Smooth muscle cell (in vitro differentiated cells): ENCODE results near the gene FBXO33. TPM values are rescaled to one million over a fixed set of nuclear protein-coding genes. Genes with fewer than 3 reads are reported as not detected.

Experiments
- DNase-seq: peaks from one replicate; lab custom pipeline; 2025; ENCODE audit not compliant: unreplicated experiment; lab: John Stamatoyannopoulos, UW
- H2AFZ ChIP-seq: fragments of 200-600 bp; sonication (generic); 2 replicates; pipeline ENCODE4 v1.6.0; 2016; ENCODE audit warnings: antibody characterized with exemption, low read depth, mild to moderate bottlenecking
- H3F3A ChIP-seq: fragments of 200-600 bp; sonication (generic); 2 replicates; pipeline ENCODE4 v1.6.0; 2017; ENCODE audit warnings: antibody characterized with exemption, low read depth
- H3K27ac ChIP-seq: fragments of 200-600 bp; sonication (generic); 2 replicates; pipeline ENCODE4 v1.5.1; 2016; ENCODE audit warnings: low read depth, mild to moderate bottlenecking
- H3K27me3 ChIP-seq: fragments of 200-600 bp; sonication (generic); 2 replicates; pipeline ENCODE4 v1.6.1; 2016; ENCODE audit warnings: low read depth, mild to moderate bottlenecking
- H3K36me3 ChIP-seq: fragments of 200-600 bp; sonication (generic); 2 replicates; pipeline ENCODE4 v1.5.1; 2016; ENCODE audit warnings: low read depth
- H3K4me1 ChIP-seq: fragments of 200-600 bp; sonication (generic); 2 replicates; pipeline ENCODE4 v1.5.1; 2016; ENCODE audit warnings: low read depth
- H3K4me2 ChIP-seq: fragments of 200-600 bp; sonication (generic); 2 replicates; pipeline ENCODE4 v1.6.0; 2016; ENCODE audit warnings: mild to moderate bottlenecking
- H3K4me3 ChIP-seq: fragments of 200-600 bp; sonication (generic); 2 replicates; pipeline ENCODE4 v1.5.1; 2016; ENCODE audit warnings: mild to moderate bottlenecking
- H3K79me2 ChIP-seq: fragments of 200-600 bp; sonication (generic); 2 replicates; pipeline ENCODE4 v1.6.0; 2016; ENCODE audit warnings: low read depth, mild to moderate bottlenecking
- H3K9ac ChIP-seq: fragments of 200-600 bp; sonication (generic); 2 replicates; pipeline ENCODE4 v1.6.0; 2016; ENCODE audit warnings: low read depth
- H3K9me3 ChIP-seq: fragments of 200-600 bp; sonication (generic); replicated peaks from 2 replicates; pipeline ENCODE4 v1.5.1; 2016; ENCODE audit warnings: low read depth
- H4K20me1 ChIP-seq: fragments of 200-600 bp; sonication (generic); 2 replicates; pipeline ENCODE4 v1.6.0; 2016; ENCODE audit warnings: low read depth
- WGBS: methylation state at CpG from one replicate; pipeline ENCODE4 v1.1.7; 2016; ENCODE audit warnings: low lambda C conversion rate; 5-methylcytosine and 5-hydroxymethylcytosine counted together
- polyA plus RNA-seq: library from polyadenylated mRNA; unstranded; fragments of >200 nt; fragmentation: Nextera tagmentation; extraction: Ambion mirVana; gene quantifications from 2 replicates; pipeline ENCODE4 v1.2.1, GENCODE V29; 2016
- total RNA-seq: library from RNA; depleted of rRNA; stranded (reverse); fragments of >200 nt; gene quantifications from 2 replicates; pipeline ENCODE4 v1.2.3, GENCODE V29; 2014
- TF ChIP-seq, protein P1 (sequence below): fragments of 200-600 bp; sonication (generic); IDR thresholded peaks from 2 replicates; pipeline ENCODE4 v1.5.1; 2017; ENCODE audit warnings: borderline replicate concordance, mild to moderate bottlenecking, antibody characterized with exemption; ENCODE audit not compliant: insufficient read depth, poor library complexity, severe bottlenecking

Gene FBXO33
- total and polyA plus RNA-seq, 2 experiments from 2014 or later, result 9.2 to 15.4 TPM

DNA sequence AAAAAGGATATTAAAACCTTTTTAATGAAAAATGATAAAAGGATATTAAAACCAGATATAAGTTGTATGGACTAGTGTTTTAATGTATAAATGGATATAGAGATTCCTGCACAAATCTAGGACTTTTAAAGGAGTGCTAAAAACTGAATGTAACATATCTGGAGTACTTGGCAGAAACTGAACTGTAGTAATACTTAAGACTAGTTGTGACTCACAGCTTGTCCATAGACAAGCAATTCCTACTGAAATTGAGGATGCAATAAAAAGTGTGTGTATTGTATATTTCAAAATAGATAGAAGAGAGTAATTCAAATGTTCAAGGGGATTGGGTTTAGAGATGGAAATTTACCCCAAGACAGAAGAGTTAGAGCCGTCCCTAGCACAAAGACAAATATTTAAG lies 59.6 kb downstream of the FBXO33 start:
- no peak overlapping the region for H2AFZ ChIP-seq
- H3K27me3 ChIP-seq, result no peaks in the 10 kb centered on the region
- H3K9ac ChIP-seq, result no peak overlapping the region
- no peak overlapping the region for H3K4me2 ChIP-seq
- H3K4me3 ChIP-seq, result no peak overlapping the region
- peaks cover 29% of the 10 kb centered on the region for H3K4me1 ChIP-seq
- H3K9me3 ChIP-seq, result no peaks in the 10 kb centered on the region
- 92% methylated on average over 1 of the region's 1 CpG for WGBS
- H3K79me2 ChIP-seq, result no peaks in the 10 kb centered on the region
- TF ChIP-seq, protein P1, sequence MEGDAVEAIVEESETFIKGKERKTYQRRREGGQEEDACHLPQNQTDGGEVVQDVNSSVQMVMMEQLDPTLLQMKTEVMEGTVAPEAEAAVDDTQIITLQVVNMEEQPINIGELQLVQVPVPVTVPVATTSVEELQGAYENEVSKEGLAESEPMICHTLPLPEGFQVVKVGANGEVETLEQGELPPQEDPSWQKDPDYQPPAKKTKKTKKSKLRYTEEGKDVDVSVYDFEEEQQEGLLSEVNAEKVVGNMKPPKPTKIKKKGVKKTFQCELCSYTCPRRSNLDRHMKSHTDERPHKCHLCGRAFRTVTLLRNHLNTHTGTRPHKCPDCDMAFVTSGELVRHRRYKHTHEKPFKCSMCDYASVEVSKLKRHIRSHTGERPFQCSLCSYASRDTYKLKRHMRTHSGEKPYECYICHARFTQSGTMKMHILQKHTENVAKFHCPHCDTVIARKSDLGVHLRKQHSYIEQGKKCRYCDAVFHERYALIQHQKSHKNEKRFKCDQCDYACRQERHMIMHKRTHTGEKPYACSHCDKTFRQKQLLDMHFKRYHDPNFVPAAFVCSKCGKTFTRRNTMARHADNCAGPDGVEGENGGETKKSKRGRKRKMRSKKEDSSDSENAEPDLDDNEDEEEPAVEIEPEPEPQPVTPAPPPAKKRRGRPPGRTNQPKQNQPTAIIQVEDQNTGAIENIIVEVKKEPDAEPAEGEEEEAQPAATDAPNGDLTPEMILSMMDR, result no peak
- no peaks in the 10 kb centered on the region for H3K36me3 ChIP-seq
- peaks cover 4% of the 10 kb centered on the region for H4K20me1 ChIP-seq
- no peak for DNase-seq
- H3K27ac ChIP-seq, result no peak overlapping the region
- no peaks in the 10 kb centered on the region for H3F3A ChIP-seq

DNA sequence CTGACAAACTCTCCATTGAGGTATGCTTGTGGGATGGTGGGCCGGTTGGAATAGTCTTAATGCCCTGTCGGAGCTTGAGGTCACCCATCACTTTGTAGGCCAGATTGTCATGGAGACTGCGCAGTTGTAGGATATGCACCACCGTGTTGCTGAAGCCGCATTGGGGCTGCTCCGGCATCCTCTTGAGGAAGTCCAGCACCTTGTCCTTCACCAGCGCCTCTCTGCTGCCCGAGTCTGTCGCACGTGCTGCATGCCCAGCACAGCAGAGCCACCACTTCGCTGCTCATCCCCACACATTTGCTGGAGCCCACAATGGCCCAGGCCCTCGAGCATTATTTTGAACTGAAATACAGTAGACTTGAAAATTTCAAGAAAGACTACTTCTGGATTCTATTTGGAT lies 61.8 kb downstream of the FBXO33 start:
- Histone ChIP-seq H3K4me2 (no peak overlapping the region), H3K9ac (no peak overlapping the region), H3K79me2 (peaks cover 4% of the 10 kb centered on the region), H2AFZ (no peak overlapping the region), H3K36me3 (no peaks in the 10 kb centered on the region), H3K4me1 (peaks cover 19% of the 10 kb centered on the region), H4K20me1 (peaks cover 4% of the 10 kb centered on the region), H3K4me3 (no peak overlapping the region), H3K9me3 (no peaks in the 10 kb centered on the region), H3K27ac (no peak overlapping the region), H3F3A (no peaks in the 10 kb centered on the region), H3K27me3 (no peaks in the 10 kb centered on the region)
- no peak for DNase-seq
- TF ChIP-seq, protein P1, result no peak
- WGBS, result 96% methylated on average over 12 of the region's 12 CpGs

DNA sequence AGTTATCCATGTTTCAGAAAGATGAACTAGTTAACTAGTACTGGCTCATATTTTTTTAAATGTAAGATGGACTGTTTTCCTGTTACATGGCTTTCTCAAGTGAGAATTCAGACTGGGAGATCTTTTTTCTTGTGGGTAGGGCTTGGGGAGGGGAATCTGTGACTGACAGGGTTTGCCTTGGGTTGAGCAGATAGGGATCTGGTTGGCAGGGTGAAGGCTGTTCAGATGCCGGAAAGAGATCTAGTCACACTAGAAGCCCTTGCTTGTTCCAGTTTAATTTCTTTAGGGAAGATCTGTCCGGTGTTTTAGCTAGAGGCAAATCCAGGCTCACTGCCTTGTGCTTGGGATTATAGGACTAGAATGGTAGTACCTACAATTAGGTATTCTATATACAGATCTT lies 63.2 kb downstream of the FBXO33 start:
- no peaks in the 10 kb centered on the region for H3F3A ChIP-seq
- no peak overlapping the region for H3K9ac ChIP-seq
- no peak overlapping the region for H2AFZ ChIP-seq
- no peak for DNase-seq
- no peaks in the 10 kb centered on the region for H3K9me3 ChIP-seq
- no peak overlapping the region for H3K27ac ChIP-seq
- H3K79me2 ChIP-seq, result peaks cover 8% of the 10 kb centered on the region
- WGBS, result 68% methylated on average over 2 of the region's 2 CpGs
- no peak overlapping the region for H3K4me3 ChIP-seq
- peaks cover 4% of the 10 kb centered on the region for H3K36me3 ChIP-seq
- TF ChIP-seq, protein P1, result no peak
- H3K4me1 ChIP-seq, result peaks cover 19% of the 10 kb centered on the region
- H4K20me1 ChIP-seq, result peaks cover 4% of the 10 kb centered on the region
- no peak overlapping the region for H3K4me2 ChIP-seq
- H3K27me3 ChIP-seq, result no peaks in the 10 kb centered on the region

DNA sequence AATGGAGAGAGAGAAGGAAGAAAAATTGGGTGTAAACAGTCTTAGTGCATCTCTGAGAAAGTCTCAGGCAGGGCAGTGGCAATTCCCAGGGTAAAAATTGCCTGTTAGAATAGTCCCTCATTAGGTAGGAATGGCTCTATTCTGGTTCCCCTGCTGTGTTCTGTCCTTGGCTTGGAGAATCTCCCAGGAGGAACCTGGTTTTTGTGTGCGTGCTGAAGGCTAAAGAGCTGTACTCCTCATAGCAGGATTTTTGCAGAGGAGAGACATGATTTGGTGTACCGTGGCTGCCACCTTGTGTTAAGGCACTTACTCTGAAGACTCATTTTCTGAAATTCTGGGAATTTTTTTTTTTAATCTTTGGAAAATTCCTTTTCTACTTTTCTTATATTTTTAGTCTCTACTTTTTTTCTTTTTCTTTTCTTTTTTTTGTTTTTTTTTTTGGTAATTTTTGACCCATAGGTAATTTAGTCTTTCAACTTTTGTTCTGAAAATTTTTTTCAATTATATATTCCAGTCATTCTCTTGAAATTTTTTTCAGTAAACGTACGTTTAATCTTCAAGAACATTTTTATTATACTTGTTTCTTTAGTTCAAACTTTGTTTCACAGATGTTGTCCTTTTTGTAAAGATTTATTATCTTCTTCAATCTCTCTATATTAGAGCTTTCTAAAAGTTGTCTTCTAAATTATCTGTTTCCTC lies 63.8 kb downstream of the FBXO33 start:
- H4K20me1 ChIP-seq, result peaks cover 4% of the 10 kb centered on the region
- 47% methylated on average over 4 of the region's 4 CpGs for WGBS
- H3K36me3 ChIP-seq, result peaks cover 9% of the 10 kb centered on the region
- H3K9ac ChIP-seq, result no peak overlapping the region
- no peaks in the 10 kb centered on the region for H3F3A ChIP-seq
- H3K27ac ChIP-seq, result no peak overlapping the region
- H3K27me3 ChIP-seq, result no peaks in the 10 kb centered on the region
- no peak overlapping the region for H2AFZ ChIP-seq
- H3K4me2 ChIP-seq, result no peak overlapping the region
- H3K79me2 ChIP-seq, result peaks cover 8% of the 10 kb centered on the region
- H3K4me3 ChIP-seq, result no peak overlapping the region
- H3K4me1 ChIP-seq, result peaks cover 19% of the 10 kb centered on the region
- H3K9me3 ChIP-seq, result no peaks in the 10 kb centered on the region
- no peak for DNase-seq
- TF ChIP-seq, protein P1, result peak; percentile 56
